OCI-LY3 (cell line): ENCODE data around the gene CDRT15.

Experiments
- CTCF ChIP-seq: fragments of 200-600, 300-600 bp; sonication (generic); IDR thresholded peaks from 2 replicates; pipeline ENCODE4 v1.5.1; 2014; ENCODE audit warnings: antibody characterized with exemption, low read length, low read depth
- EZH2phosphoT487 ChIP-seq: fragments of 200-600 bp; shearing (Covaris generic); IDR thresholded peaks from 2 replicates; pipeline ENCODE4 v1.6.1; 2018; ENCODE audit warnings: antibody characterized with exemption, mixed run types, low read depth

GRCh38 chr17:14222611-14223010, 14.1 kb downstream of the CDRT15 start:
- TF ChIP-seq CTCF (no peak), EZH2phosphoT487 (no peak)
